Gastroesophageal sphincter (tissue), 3 donors: Measurements from ENCODE around the gene ZNF799.
"Not testable (repeated sequence)": the region's sequence is repeated elsewhere in the genome, so short reads cannot be mapped to it uniquely, and the experiment has no call there.

Experiments
- EP300 ChIP-seq: sonication (generic); formaldehyde crosslinking; IDR thresholded peaks from one replicate; pipeline ENCODE4 v1.6.1; 2017; ENCODE audit warnings: antibody characterized with exemption, mild to moderate bottlenecking
- POLR2A ChIP-seq, 2 donors: fragments of 450-650 bp; IDR thresholded peaks; one replicate each; pipeline ENCODE4 v1.6.1; 2017; ENCODE audit warnings: antibody characterized with exemption in 2 of 2, mild to moderate bottlenecking in 2 of 2, moderate library complexity in 1 of 2
- POLR2AphosphoS5 ChIP-seq: sonication (generic); formaldehyde crosslinking; IDR thresholded peaks from one replicate; pipeline ENCODE4 v1.6.1; 2017; ENCODE audit warnings: antibody characterized with exemption
- TF ChIP-seq, protein P1 (sequence below), 4 experiments: fragments of 200-600 bp in 2 of 4; fragments of 450-650 bp in 2 of 4; sonication (generic) in 1 of 4; IDR thresholded peaks; one replicate each; pipeline ENCODE4 v1.5.1; 2017 to 2019; ENCODE audit warnings: antibody characterized with exemption in 4 of 4, mild to moderate bottlenecking in 2 of 4, moderate library complexity in 2 of 4

DNA sequence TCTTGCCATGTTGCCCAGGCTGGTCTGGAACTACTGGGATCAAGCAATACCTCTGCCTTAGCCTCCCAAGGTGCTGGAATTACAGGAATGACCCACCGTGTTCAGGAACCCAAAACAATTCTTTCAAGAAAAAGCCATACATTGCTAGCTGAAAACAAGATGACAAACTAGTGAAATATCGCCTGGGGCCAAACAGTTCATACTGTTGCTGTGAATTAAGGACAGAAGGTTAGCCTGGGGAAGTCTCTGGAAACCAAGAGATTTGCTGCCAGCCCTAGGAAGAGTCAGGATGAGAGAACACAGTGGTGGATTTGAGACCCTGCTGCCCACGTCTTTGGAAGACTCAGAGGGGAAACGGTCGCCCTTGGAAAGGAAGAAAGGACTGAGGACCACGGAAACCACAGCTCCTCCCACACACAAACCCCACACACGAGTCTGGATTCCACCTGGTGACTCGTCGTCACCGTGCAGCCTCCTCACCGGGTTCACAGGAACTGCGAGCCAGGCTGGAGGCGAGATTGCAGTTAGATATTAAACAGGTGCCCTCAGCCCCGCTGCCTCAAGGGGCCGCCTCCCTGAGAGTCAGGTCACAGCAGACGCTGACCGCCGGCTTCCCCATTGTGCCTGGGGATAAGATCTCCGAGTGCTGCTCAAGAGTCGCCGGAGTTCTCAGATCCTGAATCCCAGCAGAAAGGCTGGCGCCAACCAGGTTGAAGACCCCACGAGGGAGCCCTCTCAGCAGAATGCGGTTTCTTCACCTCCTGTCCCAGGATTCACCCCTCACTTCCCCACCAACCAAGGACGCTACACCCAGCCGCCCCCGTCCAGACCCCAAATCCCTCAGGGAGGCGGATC, 38.8 kb upstream of the ZNF799 start:
- TF ChIP-seq, protein P1, sequence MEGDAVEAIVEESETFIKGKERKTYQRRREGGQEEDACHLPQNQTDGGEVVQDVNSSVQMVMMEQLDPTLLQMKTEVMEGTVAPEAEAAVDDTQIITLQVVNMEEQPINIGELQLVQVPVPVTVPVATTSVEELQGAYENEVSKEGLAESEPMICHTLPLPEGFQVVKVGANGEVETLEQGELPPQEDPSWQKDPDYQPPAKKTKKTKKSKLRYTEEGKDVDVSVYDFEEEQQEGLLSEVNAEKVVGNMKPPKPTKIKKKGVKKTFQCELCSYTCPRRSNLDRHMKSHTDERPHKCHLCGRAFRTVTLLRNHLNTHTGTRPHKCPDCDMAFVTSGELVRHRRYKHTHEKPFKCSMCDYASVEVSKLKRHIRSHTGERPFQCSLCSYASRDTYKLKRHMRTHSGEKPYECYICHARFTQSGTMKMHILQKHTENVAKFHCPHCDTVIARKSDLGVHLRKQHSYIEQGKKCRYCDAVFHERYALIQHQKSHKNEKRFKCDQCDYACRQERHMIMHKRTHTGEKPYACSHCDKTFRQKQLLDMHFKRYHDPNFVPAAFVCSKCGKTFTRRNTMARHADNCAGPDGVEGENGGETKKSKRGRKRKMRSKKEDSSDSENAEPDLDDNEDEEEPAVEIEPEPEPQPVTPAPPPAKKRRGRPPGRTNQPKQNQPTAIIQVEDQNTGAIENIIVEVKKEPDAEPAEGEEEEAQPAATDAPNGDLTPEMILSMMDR (IDR thresholded peaks at IDR 0.05), result not testable (repeated sequence)
- not testable (repeated sequence) for TF ChIP-seq POLR2A (IDR thresholded peaks at IDR 0.05); POLR2AphosphoS5; EP300
